Stimulated activated CD8-positive, alpha-beta memory T cell treated with anti-CD3 and anti-CD28 coated beads, Interleukin-15, amount 100 ng/mL, for 24 hours (primary cell): ENCODE results near the gene GRM8.

Experiments
- DNase-seq: peaks from one replicate; pipeline ENCODE4 v3.0.0-alpha.2; 2020; ENCODE audit warnings: low read depth

The GRM8 gene

GRCh38 chr7:126436213-126436868, 816.4 kb downstream of the GRM8 start:
- DNase-seq, result no peak

- DNase-seq, result no peak
These were observed 826.1 kb downstream of the GRM8 start for GRCh38 chr7:126426652-126427051.

- no peak for DNase-seq
These were observed 827.8 kb downstream of the GRM8 start for GRCh38 chr7:126424985-126425384.

- no peak for DNase-seq
These were observed 833.7 kb downstream of the GRM8 start for GRCh38 chr7:126419047-126419446.

GRCh38 chr7:126411821-126412383, 840.8 kb downstream of the GRM8 start:
- no peak for DNase-seq

GRCh38 chr7:126411032-126411820, 841.5 kb downstream of the GRM8 start:
- no peak for DNase-seq

GRCh38 chr7:126403040-126403439, 849.7 kb downstream of the GRM8 start:
- DNase-seq, result no peak

- no peak for DNase-seq
These were observed 850.8 kb downstream of the GRM8 start for GRCh38 chr7:126401918-126402317.

- DNase-seq, result no peak
These were observed 853.8 kb downstream of the GRM8 start for GRCh38 chr7:126398851-126399529.

GRCh38 chr7:126398285-126398684, 854.5 kb downstream of the GRM8 start:
- DNase-seq, result no peak

GRCh38 chr7:126394406-126394805, 858.3 kb downstream of the GRM8 start:
- no peak for DNase-seq
